Activated CD8-positive, alpha-beta T cell treated with anti-CD3 and anti-CD28 coated beads for 36 hours (primary cell): ENCODE data around the gene SETD2. TPM values are rescaled to one million over a fixed set of nuclear protein-coding genes. Genes with fewer than 3 reads are reported as not detected.

ENCODE experiments used
- ATAC-seq: fragments of 200-7000 bp; cut with Tn5 transposase; one replicate; pipeline ENCODE4 v1.10.0; 2021; ENCODE audit warnings: mild to moderate bottlenecking, moderate library complexity
- CTCF ChIA-PET: fragments of 350-600 bp; sonication (Branson Sonifier 250); formaldehyde crosslinking; loops from one replicate; lab custom pipeline; 2021; ENCODE audit warnings: antibody characterized with exemption; lab: Charles Lee
- POLR2A ChIA-PET: fragments of 350-600 bp; sonication (Branson Sonifier 250); formaldehyde crosslinking; loops from one replicate; lab custom pipeline; 2021; ENCODE audit warnings: antibody characterized with exemption; lab: Charles Lee
- DNase-seq: peaks from one replicate; pipeline ENCODE4 v3.0.0-alpha.2; 2020
- H3K27ac Mint-ChIP-seq: one replicate; pipeline ENCODE4 v1.8.0; 2021; ENCODE audit warnings: mild to moderate bottlenecking, mixed read lengths
- H3K27me3 Mint-ChIP-seq: one replicate; pipeline ENCODE4 v1.8.0; 2021; ENCODE audit warnings: mixed read lengths
- H3K36me3 Mint-ChIP-seq: one replicate; pipeline ENCODE4 v1.8.0; 2021; ENCODE audit warnings: low read depth, mixed read lengths
- H3K4me1 Mint-ChIP-seq: one replicate; pipeline ENCODE4 v1.8.0; 2021; ENCODE audit warnings: low read depth, mixed read lengths
- H3K4me3 Mint-ChIP-seq: one replicate; pipeline ENCODE4 v1.8.0; 2021; ENCODE audit warnings: mild to moderate bottlenecking, moderate library complexity, mixed read lengths
- H3K9me3 Mint-ChIP-seq: one replicate; pipeline ENCODE4 v1.8.0; 2021; ENCODE audit warnings: mixed read lengths
- intact Hi-C: fragments of 100-400 bp; cut with micrococcal nuclease; formaldehyde crosslinking; loops from one replicate; pipeline ENCODE4 v1.10.0; 2022
- total RNA-seq, 2 experiments: library from RNA; stranded (reverse); gene quantifications; one replicate each; pipeline ENCODE4 v1.2.3, GENCODE V29; 2021
- TF ChIP-seq, protein P1 (sequence below): fragments of 200-600 bp; IDR thresholded peaks from one replicate; pipeline ENCODE4 v1.8.0; 2022; ENCODE audit warnings: antibody characterized with exemption, mild to moderate bottlenecking

The SETD2 gene
- total RNA-seq, 2 experiments from 2014 or later: 34.7 to 36.1 TPM

DNA sequence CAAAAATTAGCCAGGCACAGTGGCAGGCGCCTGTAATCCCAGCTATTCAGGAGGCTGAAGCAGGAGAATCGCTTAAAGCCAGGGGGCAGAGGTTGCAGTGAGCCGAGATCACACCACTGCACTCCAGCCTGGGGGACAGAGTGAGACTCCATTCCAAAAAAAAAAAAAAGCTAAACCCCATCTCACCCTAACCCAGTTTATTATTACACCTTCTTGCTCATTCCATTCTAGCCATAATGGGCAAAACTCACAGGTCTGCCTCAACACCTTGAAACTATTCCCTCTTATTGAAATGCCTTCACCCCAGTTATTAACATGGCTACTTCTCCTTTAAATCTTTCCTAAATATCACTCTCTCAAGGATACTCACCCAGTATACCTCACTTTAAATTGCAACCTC is 4.1 kb downstream of the SETD2 start:
- Mint-ChIP-seq H3K27ac (peak overlapping the region; percentile 12), H3K4me1 (peaks cover 56% of the 10 kb centered on the region), H3K4me3 (no peak overlapping the region), H3K27me3 (no peaks in the 10 kb centered on the region), H3K36me3 (peaks cover 15% of the 10 kb centered on the region), H3K9me3 (no peaks in the 10 kb centered on the region)
- DNase-seq: no peak
- CTCF ChIA-PET: no interaction called here
- TF ChIP-seq, protein P1, sequence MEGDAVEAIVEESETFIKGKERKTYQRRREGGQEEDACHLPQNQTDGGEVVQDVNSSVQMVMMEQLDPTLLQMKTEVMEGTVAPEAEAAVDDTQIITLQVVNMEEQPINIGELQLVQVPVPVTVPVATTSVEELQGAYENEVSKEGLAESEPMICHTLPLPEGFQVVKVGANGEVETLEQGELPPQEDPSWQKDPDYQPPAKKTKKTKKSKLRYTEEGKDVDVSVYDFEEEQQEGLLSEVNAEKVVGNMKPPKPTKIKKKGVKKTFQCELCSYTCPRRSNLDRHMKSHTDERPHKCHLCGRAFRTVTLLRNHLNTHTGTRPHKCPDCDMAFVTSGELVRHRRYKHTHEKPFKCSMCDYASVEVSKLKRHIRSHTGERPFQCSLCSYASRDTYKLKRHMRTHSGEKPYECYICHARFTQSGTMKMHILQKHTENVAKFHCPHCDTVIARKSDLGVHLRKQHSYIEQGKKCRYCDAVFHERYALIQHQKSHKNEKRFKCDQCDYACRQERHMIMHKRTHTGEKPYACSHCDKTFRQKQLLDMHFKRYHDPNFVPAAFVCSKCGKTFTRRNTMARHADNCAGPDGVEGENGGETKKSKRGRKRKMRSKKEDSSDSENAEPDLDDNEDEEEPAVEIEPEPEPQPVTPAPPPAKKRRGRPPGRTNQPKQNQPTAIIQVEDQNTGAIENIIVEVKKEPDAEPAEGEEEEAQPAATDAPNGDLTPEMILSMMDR: no peak
- no peak for ATAC-seq
- POLR2A ChIA-PET: no interaction called here
- intact Hi-C loops: no loop called here

DNA sequence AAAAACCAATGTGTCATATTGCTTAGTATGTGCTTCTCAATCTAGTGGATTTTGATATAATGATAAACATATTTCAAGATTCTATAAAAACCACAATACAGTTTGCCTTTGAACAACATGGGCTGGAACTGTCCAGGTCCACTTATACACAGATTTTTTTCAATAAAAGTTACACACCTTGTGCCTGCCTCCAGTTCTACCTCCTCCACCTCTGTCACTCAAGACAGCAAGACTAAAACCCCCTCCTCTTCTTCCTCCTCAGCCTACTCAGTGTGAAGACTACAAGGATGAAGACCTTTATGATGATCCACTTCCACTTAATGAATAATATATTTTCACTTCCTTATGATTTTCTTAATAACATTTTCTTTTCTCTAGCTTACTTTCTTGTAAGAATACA is 5.7 kb downstream of the SETD2 start:
- intact Hi-C loops: no loop called here
- CTCF ChIA-PET: no interaction called here
- TF ChIP-seq, protein P1: no peak
- H3K27me3 Mint-ChIP-seq: no peaks in the 10 kb centered on the region
- POLR2A ChIA-PET: interaction anchor here (1.0 to 1.2 kb wide), 2 partner anchors 8 to 141 kb away, joined by 3 read pairs; no protein-coding TSS in a partner anchor
- no peak for DNase-seq
- H3K36me3 Mint-ChIP-seq: peaks cover 22% of the 10 kb centered on the region
- peaks cover 62% of the 10 kb centered on the region for H3K4me1 Mint-ChIP-seq
- no peak for ATAC-seq
- no peak overlapping the region for H3K4me3 Mint-ChIP-seq
- no peaks in the 10 kb centered on the region for H3K9me3 Mint-ChIP-seq
- peak overlapping the region; percentile 67 for H3K27ac Mint-ChIP-seq

DNA sequence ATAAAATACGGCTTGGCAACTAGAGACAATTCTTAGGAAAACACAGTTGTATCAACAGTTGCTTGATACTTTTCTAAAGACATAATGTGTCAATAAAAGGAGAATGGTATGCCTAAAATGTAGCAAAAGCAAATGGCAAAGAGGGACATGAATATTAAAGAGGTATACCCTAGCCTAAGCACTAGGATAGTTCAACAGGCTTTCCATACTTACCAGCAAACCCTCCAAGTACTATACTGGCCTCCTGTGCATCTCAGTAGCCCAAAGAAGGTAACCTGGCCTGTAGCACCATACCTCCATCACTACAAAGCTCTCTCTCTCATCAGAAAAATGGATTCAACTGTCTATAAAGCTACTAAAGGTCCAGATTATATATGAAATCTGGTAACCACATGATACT is 7.5 kb downstream of the SETD2 start:
- Mint-ChIP-seq H3K27me3 (no peaks in the 10 kb centered on the region), H3K27ac (peak overlapping the region; percentile 17), H3K4me3 (no peak overlapping the region), H3K9me3 (no peaks in the 10 kb centered on the region), H3K36me3 (peaks cover 17% of the 10 kb centered on the region), H3K4me1 (peaks cover 67% of the 10 kb centered on the region)
- POLR2A ChIA-PET: no interaction called here
- CTCF ChIA-PET: no interaction called here
- no peak for ATAC-seq
- TF ChIP-seq, protein P1: no peak
- intact Hi-C loops: no loop called here
- DNase-seq: no peak

DNA sequence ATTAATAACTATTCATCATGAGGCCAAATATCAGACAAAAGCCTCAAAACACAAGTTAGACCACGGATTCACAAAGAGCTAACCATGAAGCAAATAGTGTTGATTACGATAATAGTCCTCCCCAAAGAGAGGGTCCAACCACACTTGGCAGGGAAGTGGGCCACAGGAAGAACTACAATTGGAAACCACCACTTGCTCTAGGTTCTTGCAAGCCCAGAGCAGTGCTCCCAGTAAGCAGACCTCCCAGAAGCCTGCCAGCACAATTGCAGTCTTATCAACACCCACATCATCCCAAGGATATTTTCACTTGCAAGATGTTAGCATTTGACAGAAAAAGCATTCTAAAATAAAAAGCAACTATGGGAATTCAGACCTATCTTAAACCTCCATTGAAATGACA is 11.3 kb downstream of the SETD2 start:
- TF ChIP-seq, protein P1: no peak
- H3K36me3 Mint-ChIP-seq: peaks cover 12% of the 10 kb centered on the region
- H3K9me3 Mint-ChIP-seq: no peaks in the 10 kb centered on the region
- DNase-seq (no peak), ATAC-seq (no peak)
- intact Hi-C loops: no loop called here
- POLR2A ChIA-PET: interaction anchor here (1.2 to 2.2 kb wide), 2 partner anchors 11 to 12 kb away, joined by 4 to 9 read pairs; partner anchors contain the start of gene SETD2
- no peak overlapping the region for H3K4me3 Mint-ChIP-seq
- peaks cover 54% of the 10 kb centered on the region for H3K4me1 Mint-ChIP-seq
- H3K27ac Mint-ChIP-seq: no peak overlapping the region
- CTCF ChIA-PET: interaction anchor here (2.3 kb wide), 1 partner anchor 12 kb away, joined by 6 read pairs; the partner anchor contains the start of gene SETD2
- no peaks in the 10 kb centered on the region for H3K27me3 Mint-ChIP-seq

DNA sequence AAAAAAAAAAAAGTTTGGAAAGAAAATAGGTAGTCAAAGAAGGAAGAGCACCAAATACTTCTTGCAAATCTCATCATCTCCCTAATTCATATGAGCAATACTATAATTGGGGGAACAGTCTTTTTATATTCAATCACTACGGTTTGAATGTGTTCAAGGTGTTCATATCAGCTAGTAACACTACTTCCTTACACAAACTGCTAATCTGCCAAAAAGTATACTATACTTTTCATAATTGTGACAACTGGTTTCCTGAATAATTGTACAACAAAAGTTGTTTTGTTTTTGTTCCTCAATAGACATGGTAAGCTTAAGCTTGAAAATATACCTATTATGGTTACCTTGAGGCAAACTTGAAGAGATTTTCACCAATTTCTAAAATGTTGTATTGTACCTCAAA is 12.1 kb downstream of the SETD2 start:
- ChIA-PET CTCF (interaction anchor here (2.3 kb wide), 1 partner anchor 13 kb away, joined by 6 read pairs; the partner anchor contains the start of gene SETD2), POLR2A (interaction anchor here (1.2 to 2.2 kb wide), 2 partner anchors 10 to 12 kb away, joined by 4 to 9 read pairs; partner anchors contain the start of gene SETD2)
- H3K9me3 Mint-ChIP-seq: no peaks in the 10 kb centered on the region
- no peak overlapping the region for H3K27ac Mint-ChIP-seq
- no peak overlapping the region for H3K4me3 Mint-ChIP-seq
- peaks cover 49% of the 10 kb centered on the region for H3K4me1 Mint-ChIP-seq
- DNase-seq (no peak), ATAC-seq (no peak)
- intact Hi-C loops: no loop called here
- TF ChIP-seq, protein P1: no peak
- H3K27me3 Mint-ChIP-seq: no peaks in the 10 kb centered on the region
- peaks cover 12% of the 10 kb centered on the region for H3K36me3 Mint-ChIP-seq
